ENCODE measurements around the gene GRM7.

GRM7 gene

DNA sequence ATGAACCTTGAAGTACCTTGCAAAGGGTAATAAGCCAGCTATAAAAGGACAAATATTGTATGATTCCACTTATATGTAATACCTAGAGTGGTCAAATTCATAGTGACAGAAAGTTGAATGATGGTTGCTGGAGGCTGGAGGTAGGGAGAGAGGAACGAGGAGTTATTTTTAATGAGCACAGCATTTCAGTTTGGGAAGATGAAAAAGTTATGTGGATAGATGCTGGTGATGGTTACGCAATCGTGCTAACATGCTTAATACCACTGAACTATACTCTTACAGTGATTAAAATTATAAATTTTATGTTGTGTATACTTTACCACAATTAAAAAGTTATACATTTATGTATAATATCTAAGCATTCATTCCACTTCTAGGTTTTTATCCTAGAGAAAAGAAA, 168.6 kb downstream of the GRM7 start:
- Histone ChIP-seq H3K36me3 (ENCODE audit: control insufficient read depth in 1 of 2, insufficient read depth in 2 of 2, low read length in 2 of 2) (no peaks in the 10 kb centered on the region), H3K27me3 (ENCODE audit: control insufficient read depth in 1 of 2, insufficient read depth in 2 of 2, low read length in 2 of 2) (no peaks in the 10 kb centered on the region), H3K9me3 (ENCODE audit: control insufficient read depth in 1 of 2, low read length in 2 of 2) (peaks cover 0 to under 1% of the 10 kb centered on the region in 2 donors), H3K4me3 (ENCODE audit: low read depth in 1 of 2, low read length in 2 of 2) (no peak overlapping the region), H3K9ac (ENCODE audit: low read depth in 1 of 2, low read length in 2 of 2) (no peak overlapping the region), H3K4me1 (ENCODE audit: control insufficient read depth in 1 of 2, insufficient read depth in 2 of 2, low read length in 2 of 2) (no peaks in the 10 kb centered on the region), H3K27ac (ENCODE audit: low read depth, low read length) (no peak overlapping the region)

DNA sequence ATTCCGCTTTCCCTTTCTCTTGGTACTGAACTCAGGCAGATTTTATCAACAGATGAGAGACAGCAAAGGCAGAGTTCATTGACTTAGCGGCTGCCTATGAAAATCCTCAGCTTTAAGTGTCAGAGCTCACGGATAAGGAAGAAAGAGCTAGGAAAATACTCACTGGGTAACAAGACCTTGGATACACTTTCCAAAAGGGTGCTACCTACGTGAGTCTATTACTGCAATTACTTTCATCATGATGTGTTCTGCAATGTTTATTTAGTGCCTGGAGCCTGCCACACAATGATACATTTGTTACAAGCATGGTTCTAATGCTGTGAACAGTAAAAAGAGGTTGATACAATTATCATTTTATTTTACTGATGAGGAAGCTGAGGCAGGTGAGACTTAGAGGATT, 177.5 kb downstream of the GRM7 start:
- Histone ChIP-seq H3K9ac (ENCODE audit: low read depth in 1 of 2, low read length in 2 of 2) (no peak overlapping the region), H3K4me3 (ENCODE audit: low read depth in 1 of 2, low read length in 2 of 2) (no peak overlapping the region), H3K27me3 (ENCODE audit: control insufficient read depth in 1 of 2, insufficient read depth in 2 of 2, low read length in 2 of 2) (no peaks in the 10 kb centered on the region), H3K27ac (ENCODE audit: low read depth, low read length) (no peak overlapping the region), H3K36me3 (ENCODE audit: control insufficient read depth in 1 of 2, insufficient read depth in 2 of 2, low read length in 2 of 2) (no peaks in the 10 kb centered on the region), H3K9me3 (ENCODE audit: control insufficient read depth in 1 of 2, low read length in 2 of 2) (peaks cover 0 to 2% of the 10 kb centered on the region in 2 donors), H3K4me1 (ENCODE audit: control insufficient read depth in 1 of 2, insufficient read depth in 2 of 2, low read length in 2 of 2) (no peaks in the 10 kb centered on the region)

DNA sequence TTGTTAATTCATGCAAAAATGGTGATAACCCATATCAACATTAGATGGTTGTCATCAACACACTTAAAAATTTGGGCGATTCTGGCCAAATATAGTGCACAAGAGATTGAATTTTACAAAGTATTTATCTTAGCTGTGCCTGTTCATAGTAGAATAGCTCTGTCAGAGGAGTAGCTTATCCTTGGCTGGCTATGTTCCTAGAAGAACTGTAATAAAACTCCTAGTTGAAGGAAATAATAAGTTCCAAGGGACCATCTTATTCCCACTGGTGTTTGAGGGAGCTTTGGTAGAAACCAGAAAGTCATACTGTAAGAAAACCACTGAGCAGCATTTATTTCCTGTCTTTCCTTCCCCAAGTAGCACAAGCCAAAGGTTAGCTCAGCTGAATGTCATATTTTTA, 201.8 kb downstream of the GRM7 start:
- Histone ChIP-seq H3K27me3 (ENCODE audit: control insufficient read depth in 1 of 2, insufficient read depth in 2 of 2, low read length in 2 of 2) (no peaks in the 10 kb centered on the region), H3K27ac (ENCODE audit: low read depth, low read length) (no peak overlapping the region), H3K4me3 (ENCODE audit: low read depth in 1 of 2, low read length in 2 of 2) (no peak overlapping the region), H3K36me3 (ENCODE audit: control insufficient read depth in 1 of 2, insufficient read depth in 2 of 2, low read length in 2 of 2) (no peaks in the 10 kb centered on the region), H3K9me3 (ENCODE audit: control insufficient read depth in 1 of 2, low read length in 2 of 2) (peaks cover 0 to 7% of the 10 kb centered on the region in 2 donors), H3K4me1 (ENCODE audit: control insufficient read depth in 1 of 2, insufficient read depth in 2 of 2, low read length in 2 of 2) (no peaks in the 10 kb centered on the region), H3K9ac (ENCODE audit: low read depth in 1 of 2, low read length in 2 of 2) (no peak overlapping the region)

DNA sequence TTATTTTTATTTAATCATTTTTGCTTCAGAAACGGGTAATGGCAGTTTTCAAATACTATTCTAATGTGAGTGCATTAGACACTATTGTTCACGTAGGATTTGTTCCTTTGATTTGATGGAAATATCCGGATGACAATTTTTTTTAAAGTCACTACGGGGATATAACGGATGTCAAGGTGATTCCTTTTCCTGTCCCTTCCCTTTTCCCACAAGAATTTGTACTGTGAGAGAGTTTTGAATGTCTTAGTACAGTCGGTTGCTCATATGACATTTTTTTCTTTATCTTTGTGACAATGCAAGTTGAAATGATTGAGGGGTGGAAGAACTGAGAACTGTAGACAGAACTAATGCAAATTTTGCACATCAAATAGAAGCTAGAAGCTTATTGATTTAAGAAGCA, 209.5 kb downstream of the GRM7 start:
- Histone ChIP-seq H3K9me3 (ENCODE audit: control insufficient read depth in 1 of 2, low read length in 2 of 2) (no peaks in the 10 kb centered on the region), H3K9ac (ENCODE audit: low read depth in 1 of 2, low read length in 2 of 2) (no peak overlapping the region)

DNA sequence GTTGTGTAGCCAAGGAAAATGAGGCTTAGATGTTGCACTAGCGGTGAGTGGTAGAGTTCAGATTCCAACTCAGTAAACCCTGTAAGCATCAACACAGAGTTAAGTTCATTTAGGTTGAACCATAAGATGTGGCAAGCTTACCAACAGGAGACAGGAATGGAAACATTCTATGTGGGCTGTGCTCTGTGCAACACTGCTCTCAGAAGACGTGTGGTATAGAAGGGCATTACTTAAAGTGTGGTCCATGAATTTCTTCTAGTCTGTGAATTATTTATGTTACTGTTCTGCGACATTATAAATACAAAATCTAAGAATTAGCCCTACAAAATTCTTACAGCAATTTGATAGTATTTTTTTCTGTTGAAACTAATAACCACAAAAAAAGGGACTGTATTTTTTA, 213.3 kb downstream of the GRM7 start:
- Histone ChIP-seq H3K27me3 (ENCODE audit: control insufficient read depth in 1 of 2, insufficient read depth in 2 of 2, low read length in 2 of 2) (no peaks in the 10 kb centered on the region), H3K9ac (ENCODE audit: low read depth in 1 of 2, low read length in 2 of 2) (no peak overlapping the region), H3K9me3 (ENCODE audit: control insufficient read depth in 1 of 2, low read length in 2 of 2) (no peaks in the 10 kb centered on the region), H3K27ac (ENCODE audit: low read depth, low read length) (no peak overlapping the region), H3K4me1 (ENCODE audit: control insufficient read depth in 1 of 2, insufficient read depth in 2 of 2, low read length in 2 of 2) (no peaks in the 10 kb centered on the region), H3K4me3 (ENCODE audit: low read depth in 1 of 2, low read length in 2 of 2) (no peak overlapping the region), H3K36me3 (ENCODE audit: control insufficient read depth in 1 of 2, insufficient read depth in 2 of 2, low read length in 2 of 2) (no peaks in the 10 kb centered on the region)

More for the DNA sequence above, 209.5 kb downstream of the GRM7 start:
- no peak overlapping the region for H3K27ac ChIP-seq (ENCODE audit: low read depth, low read length)
- H3K4me3 ChIP-seq (ENCODE audit: low read depth in 1 of 2, low read length in 2 of 2) = no peak overlapping the region
- H3K36me3 ChIP-seq (ENCODE audit: control insufficient read depth in 1 of 2, insufficient read depth in 2 of 2, low read length in 2 of 2) = no peaks in the 10 kb centered on the region
- H3K27me3 ChIP-seq (ENCODE audit: control insufficient read depth in 1 of 2, insufficient read depth in 2 of 2, low read length in 2 of 2) = no peaks in the 10 kb centered on the region
- H3K4me1 ChIP-seq (ENCODE audit: control insufficient read depth in 1 of 2, insufficient read depth in 2 of 2, low read length in 2 of 2) = no peaks in the 10 kb centered on the region

DNA sequence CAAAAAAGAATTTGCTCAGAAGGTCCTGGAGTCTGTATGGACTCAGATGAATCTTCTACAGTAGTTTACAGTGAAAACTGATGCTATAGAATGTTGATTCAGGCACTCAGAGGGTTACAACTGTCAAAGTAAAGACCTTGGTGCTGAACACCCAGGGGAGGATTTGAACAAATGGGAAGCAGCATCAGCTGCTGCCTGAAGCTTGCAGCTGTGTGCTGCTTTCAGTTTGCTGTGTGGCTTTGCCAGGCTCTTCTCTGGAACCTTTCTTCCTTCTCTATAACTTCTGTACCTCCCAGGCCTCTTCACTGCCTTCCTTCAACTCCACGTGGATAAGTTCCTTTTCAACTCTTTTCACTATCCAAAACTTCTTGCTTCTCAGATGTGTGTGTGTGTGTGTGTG, 214.2 kb downstream of the GRM7 start:
- H3K9ac ChIP-seq (ENCODE audit: low read depth in 1 of 2, low read length in 2 of 2) = no peak overlapping the region

DNA sequence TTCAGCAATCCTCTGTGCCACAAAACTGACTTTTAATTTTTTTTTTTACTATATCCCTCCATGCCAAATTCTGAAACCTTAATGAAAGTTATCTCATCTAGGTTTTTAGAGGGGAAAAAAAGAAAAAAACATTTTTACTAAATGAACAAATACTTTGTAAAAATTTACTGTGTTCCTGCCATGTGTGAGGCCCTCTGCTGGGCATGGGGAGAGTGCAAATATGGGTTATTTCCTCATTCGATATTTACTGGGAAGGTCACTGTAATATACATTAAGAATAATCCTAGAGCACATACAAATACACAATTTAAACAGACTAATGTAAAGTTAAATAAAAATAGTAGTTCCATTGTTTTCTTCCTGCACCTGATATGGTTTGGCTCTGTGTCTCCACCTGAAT, 215.0 kb downstream of the GRM7 start:
- Histone ChIP-seq H3K9me3 (ENCODE audit: control insufficient read depth in 1 of 2, low read length in 2 of 2) (no peaks in the 10 kb centered on the region), H3K27ac (ENCODE audit: low read depth, low read length) (no peak overlapping the region), H3K9ac (ENCODE audit: low read depth in 1 of 2, low read length in 2 of 2) (no peak overlapping the region), H3K36me3 (ENCODE audit: control insufficient read depth in 1 of 2, insufficient read depth in 2 of 2, low read length in 2 of 2) (no peaks in the 10 kb centered on the region), H3K4me3 (ENCODE audit: low read depth in 1 of 2, low read length in 2 of 2) (no peak overlapping the region), H3K27me3 (ENCODE audit: control insufficient read depth in 1 of 2, insufficient read depth in 2 of 2, low read length in 2 of 2) (no peaks in the 10 kb centered on the region), H3K4me1 (ENCODE audit: control insufficient read depth in 1 of 2, insufficient read depth in 2 of 2, low read length in 2 of 2) (no peaks in the 10 kb centered on the region)

More for the DNA sequence above, 214.2 kb downstream of the GRM7 start:
- Histone ChIP-seq H3K27ac (ENCODE audit: low read depth, low read length) (no peak overlapping the region), H3K27me3 (ENCODE audit: control insufficient read depth in 1 of 2, insufficient read depth in 2 of 2, low read length in 2 of 2) (no peaks in the 10 kb centered on the region), H3K36me3 (ENCODE audit: control insufficient read depth in 1 of 2, insufficient read depth in 2 of 2, low read length in 2 of 2) (no peaks in the 10 kb centered on the region), H3K4me3 (ENCODE audit: low read depth in 1 of 2, low read length in 2 of 2) (no peak overlapping the region), H3K4me1 (ENCODE audit: control insufficient read depth in 1 of 2, insufficient read depth in 2 of 2, low read length in 2 of 2) (no peaks in the 10 kb centered on the region), H3K9me3 (ENCODE audit: control insufficient read depth in 1 of 2, low read length in 2 of 2) (no peaks in the 10 kb centered on the region)

DNA sequence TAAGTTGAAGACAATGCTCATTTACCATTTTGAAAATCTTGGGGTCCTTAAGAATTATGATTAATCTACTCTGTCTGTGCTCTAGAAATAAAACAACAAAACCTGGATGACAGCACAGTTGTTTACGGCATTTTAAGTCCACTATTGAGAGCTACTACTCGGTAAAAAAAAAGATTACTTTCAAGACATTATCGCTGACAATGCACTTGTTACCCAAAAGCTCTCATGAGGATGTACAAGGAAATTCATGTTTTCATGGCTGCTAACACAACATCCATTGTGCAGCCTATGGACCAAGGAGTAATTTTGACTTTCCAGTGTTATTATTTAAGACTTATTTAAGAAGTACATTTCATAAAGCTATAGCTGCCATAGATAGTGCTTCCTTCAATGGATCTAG, 221.3 kb downstream of the GRM7 start:
- Histone ChIP-seq H3K9me3 (ENCODE audit: control insufficient read depth in 1 of 2, low read length in 2 of 2) (no peaks in the 10 kb centered on the region), H3K4me1 (ENCODE audit: control insufficient read depth in 1 of 2, insufficient read depth in 2 of 2, low read length in 2 of 2) (no peaks in the 10 kb centered on the region), H3K36me3 (ENCODE audit: control insufficient read depth in 1 of 2, insufficient read depth in 2 of 2, low read length in 2 of 2) (no peaks in the 10 kb centered on the region), H3K9ac (ENCODE audit: low read depth in 1 of 2, low read length in 2 of 2) (no peak overlapping the region), H3K27ac (ENCODE audit: low read depth, low read length) (no peak overlapping the region), H3K27me3 (ENCODE audit: control insufficient read depth in 1 of 2, insufficient read depth in 2 of 2, low read length in 2 of 2) (no peaks in the 10 kb centered on the region), H3K4me3 (ENCODE audit: low read depth in 1 of 2, low read length in 2 of 2) (no peak overlapping the region)

DNA sequence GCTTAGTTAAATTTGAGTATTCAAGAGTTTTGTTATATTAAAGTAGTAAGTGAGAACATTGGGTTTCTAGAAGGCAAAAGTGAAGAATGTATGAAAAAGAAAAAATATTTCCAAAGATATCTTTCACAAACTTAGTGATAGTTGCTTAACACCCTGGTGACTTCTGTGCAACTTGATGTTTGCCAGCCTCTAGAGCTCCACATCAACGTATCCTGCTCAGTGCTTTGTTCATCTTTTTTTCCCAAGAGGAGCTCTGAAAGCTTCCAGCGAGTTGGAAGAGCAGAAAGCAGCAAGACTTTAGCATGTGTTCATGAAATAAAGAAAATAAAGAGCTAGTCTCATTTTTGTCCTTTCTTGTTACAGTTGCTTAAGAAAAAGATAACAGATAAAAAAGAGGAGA, 225.5 kb downstream of the GRM7 start:
- no peak overlapping the region for H3K27ac ChIP-seq (ENCODE audit: low read depth, low read length)
- no peak overlapping the region for H3K4me3 ChIP-seq (ENCODE audit: low read depth in 1 of 2, low read length in 2 of 2)
- H3K4me1 ChIP-seq (ENCODE audit: control insufficient read depth in 1 of 2, insufficient read depth in 2 of 2, low read length in 2 of 2) = no peaks in the 10 kb centered on the region
- no peaks in the 10 kb centered on the region for H3K27me3 ChIP-seq (ENCODE audit: control insufficient read depth in 1 of 2, insufficient read depth in 2 of 2, low read length in 2 of 2)
- H3K9ac ChIP-seq (ENCODE audit: low read depth in 1 of 2, low read length in 2 of 2) = no peak overlapping the region
- no peaks in the 10 kb centered on the region for H3K36me3 ChIP-seq (ENCODE audit: control insufficient read depth in 1 of 2, insufficient read depth in 2 of 2, low read length in 2 of 2)
- H3K9me3 ChIP-seq (ENCODE audit: control insufficient read depth in 1 of 2, low read length in 2 of 2) = no peaks in the 10 kb centered on the region

DNA sequence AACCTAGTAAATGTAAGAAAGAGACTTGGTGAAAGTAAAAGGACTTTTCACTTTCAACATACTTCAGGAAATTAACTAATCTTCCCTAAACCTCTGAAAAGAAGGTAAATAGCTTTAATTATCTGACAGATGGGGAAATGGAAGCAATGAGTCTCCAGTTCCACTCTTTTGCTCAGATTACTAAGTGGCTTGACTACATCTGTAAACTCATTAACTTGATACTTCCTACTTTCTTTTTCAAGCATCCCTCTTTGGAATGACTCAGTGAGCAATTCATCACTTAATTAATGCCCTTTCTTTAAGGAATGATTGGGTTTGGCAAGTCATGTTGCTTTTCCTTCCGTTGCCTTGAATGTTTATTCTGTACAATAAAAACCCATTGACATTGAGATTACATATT, 234.2 kb downstream of the GRM7 start:
- no peak overlapping the region for H3K27ac ChIP-seq (ENCODE audit: low read depth, low read length)
- H3K4me1 ChIP-seq (ENCODE audit: control insufficient read depth in 1 of 2, insufficient read depth in 2 of 2, low read length in 2 of 2) = no peaks in the 10 kb centered on the region
- no peak overlapping the region for H3K9ac ChIP-seq (ENCODE audit: low read depth in 1 of 2, low read length in 2 of 2)
- H3K27me3 ChIP-seq (ENCODE audit: control insufficient read depth in 1 of 2, insufficient read depth in 2 of 2, low read length in 2 of 2) = no peaks in the 10 kb centered on the region
- H3K9me3 ChIP-seq (ENCODE audit: control insufficient read depth in 1 of 2, low read length in 2 of 2) = peaks cover 3 to 5% of the 10 kb centered on the region in 2 donors
- H3K4me3 ChIP-seq (ENCODE audit: low read depth in 1 of 2, low read length in 2 of 2) = no peak overlapping the region
- H3K36me3 ChIP-seq (ENCODE audit: control insufficient read depth in 1 of 2, insufficient read depth in 2 of 2, low read length in 2 of 2) = no peaks in the 10 kb centered on the region

DNA sequence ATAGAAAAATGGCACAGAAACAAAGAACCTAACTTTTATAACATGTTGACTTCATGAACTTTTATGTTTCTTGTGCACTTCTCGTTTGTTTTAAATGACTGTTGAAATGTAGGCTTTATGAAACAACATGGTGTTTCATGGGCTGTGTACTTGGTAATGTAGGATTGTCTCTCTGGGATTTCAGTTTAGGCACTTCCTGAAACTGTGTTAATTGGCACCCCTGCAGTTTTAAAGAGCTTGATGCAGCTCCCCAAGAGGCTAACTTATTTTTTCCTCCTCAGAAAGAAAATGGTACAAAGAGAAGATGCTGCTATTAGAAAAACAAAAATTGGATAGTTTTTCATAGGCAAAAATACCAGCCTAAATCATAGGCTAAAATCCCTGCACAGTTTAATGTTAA, 239.2 kb downstream of the GRM7 start:
- no peak overlapping the region for H3K27ac ChIP-seq (ENCODE audit: low read depth, low read length)
- no peak overlapping the region for H3K9ac ChIP-seq (ENCODE audit: low read depth in 1 of 2, low read length in 2 of 2)
- no peaks in the 10 kb centered on the region for H3K4me1 ChIP-seq (ENCODE audit: control insufficient read depth in 1 of 2, insufficient read depth in 2 of 2, low read length in 2 of 2)
- peaks cover 3 to 5% of the 10 kb centered on the region in 2 donors for H3K9me3 ChIP-seq (ENCODE audit: control insufficient read depth in 1 of 2, low read length in 2 of 2)
- no peak overlapping the region for H3K4me3 ChIP-seq (ENCODE audit: low read depth in 1 of 2, low read length in 2 of 2)
- H3K36me3 ChIP-seq (ENCODE audit: control insufficient read depth in 1 of 2, insufficient read depth in 2 of 2, low read length in 2 of 2) = no peaks in the 10 kb centered on the region
- no peaks in the 10 kb centered on the region for H3K27me3 ChIP-seq (ENCODE audit: control insufficient read depth in 1 of 2, insufficient read depth in 2 of 2, low read length in 2 of 2)
